SK-N-SH (cell line): Measurements from ENCODE around the gene POU2F3. TPM values are rescaled to one million over a fixed set of nuclear protein-coding genes. Genes with fewer than 3 reads are reported as not detected.

Experiments
- CTCF ChIA-PET: fragments of 300-600, 350-600 bp; formaldehyde crosslinking; extraction: SDS; loops from one replicate; lab custom pipeline; 2021; lab: Yijun Ruan, JAX
- POLR2A ChIA-PET: fragments of 350-600 bp; sonication (Branson Sonifier 250); formaldehyde crosslinking; extraction: SDS; loops from one replicate; lab custom pipeline; 2020; ENCODE audit warnings: antibody characterized with exemption, inconsistent platforms; lab: Yijun Ruan, JAX
- DNase-seq: peaks from one replicate; pipeline ENCODE4 v3.0.0; 2012
- H2AFZ ChIP-seq: fragments of 200-600 bp; sonication (generic); 2 replicates; pipeline ENCODE4 v1.8.1; 2016; ENCODE audit warnings: antibody characterized with exemption, mild to moderate bottlenecking, low read depth
- H3F3A ChIP-seq: fragments of 200-600 bp; sonication (generic); replicated peaks from 2 replicates; pipeline ENCODE3; 2016; ENCODE audit warnings: antibody characterized with exemption, mild to moderate bottlenecking; ENCODE audit not compliant: insufficient read depth
- H3K27ac ChIP-seq, 2 experiments: fragments of 200-500 bp in 1 of 2; fragments of 200-600 bp in 1 of 2; sonication (Bioruptor generic) in 1 of 2; sonication (generic), shearing (Covaris generic) in 1 of 2; 2 replicates each; pipeline versions ENCODE4 v1.5.1 to v1.6.1; 2014 to 2016; ENCODE audit warnings: low read depth in 2 of 2, inconsistent platforms in 1 of 2, low read length in 1 of 2, mild to moderate bottlenecking in 1 of 2, mixed read lengths in 1 of 2
- H3K27me3 ChIP-seq: fragments of 200-600 bp; sonication (generic), shearing (Covaris generic); 2 replicates; pipeline ENCODE4 v1.6.1; 2016; ENCODE audit warnings: mixed run types; ENCODE audit not compliant: insufficient read depth
- H3K36me3 ChIP-seq, 2 experiments: fragments of 200-500 bp in 1 of 2; fragments of 200-600 bp in 1 of 2; sonication (Bioruptor generic) in 1 of 2; sonication (generic) in 1 of 2; replicated peaks in 1 of 2; 2 replicates each; pipeline versions ENCODE3 to v1.5.1; 2014 to 2016; ENCODE audit warnings: low read length in 1 of 2, mild to moderate bottlenecking in 1 of 2; ENCODE audit not compliant: insufficient read depth in 2 of 2, control insufficient read depth in 1 of 2
- H3K4me1 ChIP-seq, 2 experiments: fragments of 200-500 bp in 1 of 2; fragments of 200-600 bp in 1 of 2; sonication (Bioruptor generic) in 1 of 2; sonication (generic), shearing (Covaris generic) in 1 of 2; 2 replicates each; pipeline versions ENCODE4 v1.5.1 to v1.6.1; 2014 to 2016; ENCODE audit warnings: low read depth in 1 of 2, low read length in 1 of 2, mixed run types in 1 of 2; ENCODE audit not compliant: insufficient read depth in 2 of 2, control insufficient read depth in 1 of 2
- H3K4me2 ChIP-seq: fragments of 200-600 bp; sonication (generic), shearing (Covaris generic); 2 replicates; pipeline ENCODE4 v1.6.1; 2017; ENCODE audit warnings: mixed run types
- H3K4me3 ChIP-seq, 2 experiments: fragments of 200-500 bp in 1 of 2; fragments of 200-600 bp in 1 of 2; sonication (Bioruptor generic) in 1 of 2; sonication (generic), shearing (Covaris generic) in 1 of 2; 2 replicates each; pipeline versions ENCODE4 v1.5.1 to v1.8.1; 2014 to 2016; ENCODE audit warnings: low read depth in 2 of 2, inconsistent platforms in 1 of 2, low read length in 1 of 2, mild to moderate bottlenecking in 1 of 2, mixed read lengths in 1 of 2, moderate library complexity in 1 of 2
- H3K79me2 ChIP-seq: fragments of 200-600 bp; sonication (generic); 2 replicates; pipeline ENCODE4 v1.8.1; 2017; ENCODE audit warnings: mild to moderate bottlenecking; ENCODE audit not compliant: insufficient read depth
- H3K9ac ChIP-seq: fragments of 200-600 bp; sonication (generic); 2 replicates; pipeline ENCODE4 v1.6.1; 2017; ENCODE audit warnings: mixed run types
- H3K9me2 ChIP-seq: fragments of 200-600 bp; sonication (generic); 2 replicates; pipeline ENCODE4 v1.6.1; 2017; ENCODE audit warnings: mixed run types
- H3K9me3 ChIP-seq: fragments of 200-600 bp; sonication (generic); 2 replicates; pipeline ENCODE4 v1.6.1; 2017; ENCODE audit warnings: mixed run types, mild to moderate bottlenecking, moderate library complexity
- H4K20me1 ChIP-seq: fragments of 200-600 bp; sonication (generic); 2 replicates; pipeline ENCODE4 v1.6.1; 2017; ENCODE audit warnings: mild to moderate bottlenecking, mixed run types; ENCODE audit not compliant: insufficient read depth
- EZH2phosphoT487 ChIP-seq: fragments of 200-600 bp; sonication (generic); IDR thresholded peaks from 2 replicates; pipeline ENCODE4 v1.6.1; 2017; ENCODE audit warnings: low read depth, mixed run types, mild to moderate bottlenecking, antibody characterized with exemption, moderate library complexity, borderline replicate concordance
- FOSL2 ChIP-seq: IDR thresholded peaks from 2 replicates; pipeline ENCODE4 v1.4.0; 2012; ENCODE audit warnings: low read depth, mild to moderate bottlenecking, moderate library complexity, borderline replicate concordance
- FOXJ3 ChIP-seq: sonication (generic); formaldehyde crosslinking; IDR thresholded peaks from 2 replicates; pipeline ENCODE4 v1.5.1; 2020; ENCODE audit warnings: mild to moderate bottlenecking, missing genetic modification reagents
- FOXM1 ChIP-seq: IDR thresholded peaks from 2 replicates; pipeline ENCODE4 v1.4.0; 2012; ENCODE audit warnings: low read depth, mild to moderate bottlenecking
- IRF3 ChIP-seq: fragments of 150-350 bp; IDR thresholded peaks from 2 replicates; pipeline ENCODE4 v1.6.1; 2016; ENCODE audit warnings: mild to moderate bottlenecking, low read depth, low read length
- JUND ChIP-seq: IDR thresholded peaks from 2 replicates; pipeline ENCODE4 v1.4.0; 2012
- MXI1 ChIP-seq: IDR thresholded peaks from 2 replicates; pipeline ENCODE4 v1.6.1; 2012; ENCODE audit warnings: mild to moderate bottlenecking, low read depth, low read length, improper control_type of control experiment
- NFIC ChIP-seq: IDR thresholded peaks from 2 replicates; pipeline ENCODE4 v1.4.0; 2012; ENCODE audit warnings: borderline replicate concordance
- NRF1 ChIP-seq: IDR thresholded peaks from 2 replicates; pipeline ENCODE4 v1.6.1; 2012; ENCODE audit warnings: low read depth, mild to moderate bottlenecking, low read length
- PBX3 ChIP-seq: IDR thresholded peaks from 2 replicates; pipeline ENCODE4; 2012
- POLR2AphosphoS5 ChIP-seq: IDR thresholded peaks from 2 replicates; pipeline ENCODE4 v1.6.1; 2012; ENCODE audit warnings: low read depth, low read length
- RAD21 ChIP-seq: IDR thresholded peaks from 2 replicates; pipeline ENCODE4 v1.6.1; 2012; ENCODE audit warnings: mild to moderate bottlenecking, low read length
- REST ChIP-seq: IDR thresholded peaks from 2 replicates; pipeline ENCODE4 v1.6.1; 2012; ENCODE audit warnings: mild to moderate bottlenecking, low read depth, low read length, moderate library complexity
- RFX5 ChIP-seq: IDR thresholded peaks from 2 replicates; pipeline ENCODE4 v1.6.1; 2012; ENCODE audit warnings: mild to moderate bottlenecking, improper control_type of control experiment, low read length
- SMC3 ChIP-seq: IDR thresholded peaks from 2 replicates; pipeline ENCODE4 v1.6.1; 2012; ENCODE audit warnings: low read depth, low read length, improper control_type of control experiment
- TAF1 ChIP-seq: IDR thresholded peaks from 2 replicates; pipeline ENCODE4 v1.6.1; 2012; ENCODE audit warnings: low read depth, mild to moderate bottlenecking, low read length, moderate library complexity, borderline replicate concordance
- USF2 ChIP-seq: fragments of 150-350 bp; IDR thresholded peaks from 2 replicates; pipeline ENCODE4 v1.6.1; 2017; ENCODE audit warnings: antibody characterized with exemption, low read length, low read depth, borderline replicate concordance
- WGBS: methylation state at CpG from one replicate; pipeline ENCODE4 v1.1.6; 2017; ENCODE audit warnings: low lambda C conversion rate; 5-methylcytosine and 5-hydroxymethylcytosine counted together
- polyA plus RNA-seq, 3 experiments: library from polyadenylated mRNA; depleted of rRNA; stranded (reverse); fragments of >200 nt; gene quantifications; 2 replicates each; pipeline ENCODE4 v1.2.3, GENCODE V29; 2012

POU2F3 gene
- polyA plus RNA-seq, 1 of the 3 experiments (the other 2 are of a cell fraction) = 0.02 TPM

GRCh38 chr11:120221115-120221752 is 18.7 kb upstream of the POU2F3 start:
- CTCF ChIA-PET = interaction anchor here (0.6 to 19.4 kb wide), 5 partner anchors 7 to 74 kb away, joined by 3 to 622 read pairs (median 111); no protein-coding TSS in a partner anchor
- H4K20me1 ChIP-seq = no peaks in the 10 kb centered on the region
- H3K27ac ChIP-seq = no peak overlapping the region
- no peak for DNase-seq
- 33% methylated on average over 1 of the region's 1 CpG for WGBS
- TF ChIP-seq FOSL2 = no peak
- TF ChIP-seq REST = no peak
- no peak for TF ChIP-seq MXI1
- no peak for TF ChIP-seq SMC3
- no peak for TF ChIP-seq USF2
- TF ChIP-seq JUND = no peak
- no peak for TF ChIP-seq RAD21
- H3K4me3 ChIP-seq = no peak overlapping the region
- no peaks in the 10 kb centered on the region for H3K36me3 ChIP-seq
- H3F3A ChIP-seq = no peaks in the 10 kb centered on the region
- POLR2A ChIA-PET = no interaction called here
- H3K9me3 ChIP-seq = no peaks in the 10 kb centered on the region
- H3K27me3 ChIP-seq = no peaks in the 10 kb centered on the region
- no peak overlapping the region for H3K9ac ChIP-seq
- H2AFZ ChIP-seq = no peak overlapping the region
- H3K79me2 ChIP-seq = no peaks in the 10 kb centered on the region
- H3K4me1 ChIP-seq = peaks cover 0 to 29% of the 10 kb centered on the region in 2 experiments; a peak in 1 of 4 replicates
- no peak overlapping the region for H3K4me2 ChIP-seq
- H3K9me2 ChIP-seq = no peaks in the 10 kb centered on the region

- CTCF ChIA-PET = interaction anchor here (1.4 to 19.4 kb wide), 7 partner anchors 7 to 114 kb away, joined by 5 to 622 read pairs (median 43); partner anchors contain the start of gene OAF
- Histone ChIP-seq H3K36me3 (no peaks in the 10 kb centered on the region), H3K9me2 (no peaks in the 10 kb centered on the region), H3K27ac (no peak overlapping the region), H3K4me2 (no peak overlapping the region), H3K9ac (no peak overlapping the region), H4K20me1 (no peaks in the 10 kb centered on the region), H3K79me2 (no peaks in the 10 kb centered on the region), H3K4me1 (peaks cover 0 to 16% of the 10 kb centered on the region in 2 experiments; a peak in 1 of 4 replicates), H3K4me3 (no peak overlapping the region), H2AFZ (no peak overlapping the region), H3K9me3 (no peaks in the 10 kb centered on the region), H3K27me3 (no peaks in the 10 kb centered on the region), H3F3A (no peaks in the 10 kb centered on the region)
- POLR2A ChIA-PET = no interaction called here
- 89% methylated on average over 5 of the region's 8 CpGs for WGBS
- no peak for DNase-seq
- TF ChIP-seq TAF1 = no peak
- no peak for TF ChIP-seq FOXJ3 (CRISPR knock-in tag)
- TF ChIP-seq EZH2phosphoT487 = no peak
- no peak for TF ChIP-seq RFX5
- no peak for TF ChIP-seq PBX3
- TF ChIP-seq IRF3 = no peak
- no peak for TF ChIP-seq RAD21
- TF ChIP-seq NFIC = no peak
- no peak for TF ChIP-seq NRF1
- no peak for TF ChIP-seq FOXM1
- TF ChIP-seq POLR2AphosphoS5 = no peak
Measured at GRCh38 chr11:120222916-120223315, 17.0 kb upstream of the POU2F3 start.
